GM12892 (cell line): ENCODE data around the gene CACNB3.

ENCODE experiments used
- POLR2A ChIP-seq: IDR thresholded peaks from 2 replicates; pipeline ENCODE4 v1.6.1; 2011; ENCODE audit warnings: low read depth, low read length, control low read depth
- POLR2AphosphoS5 ChIP-seq: IDR thresholded peaks from 2 replicates; pipeline ENCODE4 v1.6.1; 2011; ENCODE audit warnings: low read depth, low read length, control low read depth

DNA sequence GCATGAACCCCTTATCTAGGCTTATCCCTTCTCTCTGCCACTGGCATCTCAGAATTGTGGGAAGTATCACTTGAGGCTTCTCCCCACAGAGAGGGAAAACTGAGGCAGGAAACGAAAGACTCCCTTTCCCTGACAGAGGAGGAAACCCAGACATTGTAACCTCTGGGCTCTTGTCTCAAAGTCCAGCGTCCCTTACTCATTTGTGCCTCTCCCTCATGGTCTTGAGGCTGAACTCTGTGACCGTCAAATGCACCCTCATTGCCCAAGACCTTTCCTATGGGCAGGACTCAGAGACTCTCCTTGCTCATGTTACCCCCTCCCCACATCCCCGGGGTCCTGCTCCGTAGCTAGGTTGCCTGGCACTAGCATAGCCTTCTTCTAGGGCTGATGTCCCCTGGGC, 3.8 kb downstream of the CACNB3 start:
- no peak for TF ChIP-seq POLR2AphosphoS5
- TF ChIP-seq POLR2A: no peak
